Astrocyte of the hippocampus (primary cell): Measurements from ENCODE around the gene ME1.
"Not testable (repeated sequence)": the region's sequence is repeated elsewhere in the genome, so short reads cannot be mapped to it uniquely, and the experiment has no call there.

Source experiments
- DNase-seq: peaks from one replicate; pipeline ENCODE4 v3.0.0; 2011; ENCODE audit warnings: low read depth, low spot score

ME1 gene

GRCh38 chr6:83354747-83355146 lies 76.1 kb downstream of the ME1 start:
- DNase-seq, result no peak

- no peak for DNase-seq
Measured at GRCh38 chr6:83352424-83353061, 78.3 kb downstream of the ME1 start.

- DNase-seq, result no peak
Measured at GRCh38 chr6:83343121-83343520, 87.7 kb downstream of the ME1 start.

GRCh38 chr6:83341765-83342164 lies 89.1 kb downstream of the ME1 start:
- DNase-seq, result no peak

- not testable (repeated sequence) for DNase-seq
Measured at GRCh38 chr6:83333916-83334315, 96.9 kb downstream of the ME1 start.

GRCh38 chr6:83333500-83333899 lies 97.4 kb downstream of the ME1 start:
- no peak for DNase-seq

GRCh38 chr6:83314693-83315092 lies 116.2 kb downstream of the ME1 start:
- no peak for DNase-seq

- no peak for DNase-seq
Measured at GRCh38 chr6:83313882-83314281, 117.0 kb downstream of the ME1 start.

GRCh38 chr6:83311231-83311630 lies 119.6 kb downstream of the ME1 start:
- no peak for DNase-seq

- DNase-seq, result no peak
Measured at GRCh38 chr6:83310046-83310445, 120.8 kb downstream of the ME1 start.

- DNase-seq, result peak; percentile 3
Measured at GRCh38 chr6:83309344-83309743, 121.5 kb downstream of the ME1 start.

GRCh38 chr6:83308833-83309232 lies 122.0 kb downstream of the ME1 start:
- DNase-seq, result no peak

GRCh38 chr6:83307849-83308248 lies 123.0 kb downstream of the ME1 start:
- DNase-seq, result no peak

- no peak for DNase-seq
Measured at GRCh38 chr6:83303426-83303825, 127.4 kb downstream of the ME1 start.

GRCh38 chr6:83294676-83295075 lies 136.2 kb downstream of the ME1 start:
- no peak for DNase-seq

GRCh38 chr6:83292900-83293843 lies 137.7 kb downstream of the ME1 start:
- no peak for DNase-seq

- not testable (repeated sequence) for DNase-seq
Measured at GRCh38 chr6:83287298-83287697, 143.6 kb downstream of the ME1 start.

GRCh38 chr6:83285917-83286316 lies 144.9 kb downstream of the ME1 start:
- DNase-seq, result no peak

GRCh38 chr6:83273596-83273995 lies 157.3 kb downstream of the ME1 start:
- DNase-seq, result no peak

- DNase-seq, result peak; percentile 53
Measured at GRCh38 chr6:83270971-83271719, 159.7 kb downstream of the ME1 start.

- peak; percentile 51 for DNase-seq
Measured at GRCh38 chr6:83265384-83265783, 165.5 kb downstream of the ME1 start.

- DNase-seq, result no peak
Measured at GRCh38 chr6:83260577-83260976, 170.3 kb downstream of the ME1 start.
